Measurements from ENCODE around the gene ASB15. TPM values are rescaled to one million over a fixed set of nuclear protein-coding genes. Genes with fewer than 3 reads are reported as not detected.
A peak's percentile ranks its signal among the peaks of the same experiment; 100 is the strongest.
"Not testable (repeated sequence)": the region's sequence is repeated elsewhere in the genome, so short reads cannot be mapped to it uniquely, and the experiment has no call there.

The ASB15 gene
- total RNA-seq, 1 experiment from 2014 or later: not detected

- H3K4me2 ChIP-seq (ENCODE audit: low read length): no peak overlapping the region
- no peak overlapping the region for H2AFZ ChIP-seq (ENCODE audit: low read length)
- no TSS peak for BruUV-seq (replicated peaks)
- DNase-seq (no peak), ATAC-seq (no peak)
- ChIA-PET POLR2A (ENCODE audit: unreplicated experiment) (no interaction called here), CTCF (no interaction called here)
- intact Hi-C loops (cut with micrococcal nuclease): no loop called here
- H3K4me1 ChIP-seq (ENCODE audit: insufficient read depth, low read length): peaks cover 10% of the 10 kb centered on the region
- no peaks in the 10 kb centered on the region for H3K36me3 ChIP-seq (ENCODE audit: low read depth, low read length)
- H3K9me2 ChIP-seq (replicated peaks; ENCODE audit: low read length): no peaks in the 10 kb centered on the region
- H3K27me3 ChIP-seq (ENCODE audit: low read length): no peaks in the 10 kb centered on the region
- no peaks in the 10 kb centered on the region for H3K79me2 ChIP-seq (ENCODE audit: low read length)
- H3K9me3 ChIP-seq (ENCODE audit: low read length): no peaks in the 10 kb centered on the region
- TF ChIP-seq EZH2 (IDR thresholded peaks at IDR 0.05; ENCODE audit: low read length, unreplicated experiment) (no peak), CTCF (conservative IDR thresholded peaks at IDR 0.05; ENCODE audit: low read depth, low read length) (no peak), EZH2phosphoT487 (IDR thresholded peaks at IDR 0.05; ENCODE audit: borderline replicate concordance, low read length) (no peak)
- H3K9ac ChIP-seq (ENCODE audit: low read length): no peak overlapping the region
- no peaks in the 10 kb centered on the region for H4K20me1 ChIP-seq (ENCODE audit: low read length)
- no peaks in the 10 kb centered on the region for H3F3A ChIP-seq (ENCODE audit: low read length, unreplicated experiment)
- H3K27ac ChIP-seq (ENCODE audit: low read length): no peak overlapping the region
- no peak overlapping the region for H3K4me3 ChIP-seq (ENCODE audit: low read length)
Measured at GRCh38 chr7:123632808-123633207, 31.2 kb downstream of the ASB15 start.

- intact Hi-C loops (cut with micrococcal nuclease): no loop called here
- CTCF ChIA-PET: no interaction called here
- POLR2A ChIA-PET (ENCODE audit: unreplicated experiment): no interaction called here
- Histone ChIP-seq H3K4me3 (ENCODE audit: low read length) (peak overlapping the region; percentile 7; the same call in 1 of the 2 replicates), H3K4me2 (ENCODE audit: low read length) (peak overlapping the region; percentile 65), H3K9me2 (replicated peaks; ENCODE audit: low read length) (no peaks in the 10 kb centered on the region), H3K27me3 (ENCODE audit: low read length) (no peaks in the 10 kb centered on the region), H3K9ac (ENCODE audit: low read length) (no peak overlapping the region), H3K79me2 (ENCODE audit: low read length) (no peaks in the 10 kb centered on the region), H3K4me1 (ENCODE audit: insufficient read depth, low read length) (peaks cover 10% of the 10 kb centered on the region), H3K36me3 (ENCODE audit: low read depth, low read length) (no peaks in the 10 kb centered on the region), H4K20me1 (ENCODE audit: low read length) (no peaks in the 10 kb centered on the region), H2AFZ (ENCODE audit: low read length) (peak overlapping the region; percentile 25; the same call in 1 of the 2 replicates), H3K9me3 (ENCODE audit: low read length) (no peaks in the 10 kb centered on the region), H3K27ac (ENCODE audit: low read length) (no peak overlapping the region), H3F3A (ENCODE audit: low read length, unreplicated experiment) (no peaks in the 10 kb centered on the region)
- no TSS peak for BruUV-seq (replicated peaks)
- TF ChIP-seq CTCF (conservative IDR thresholded peaks at IDR 0.05; ENCODE audit: low read depth, low read length) (no peak), EZH2phosphoT487 (IDR thresholded peaks at IDR 0.05; ENCODE audit: borderline replicate concordance, low read length) (no peak), EZH2 (IDR thresholded peaks at IDR 0.05; ENCODE audit: low read length, unreplicated experiment) (no peak)
- peak; percentile 70 for ATAC-seq
- peak; percentile 80 for DNase-seq
Measured at GRCh38 chr7:123633553-123633952, 31.9 kb downstream of the ASB15 start.

GRCh38 chr7:123634011-123634573, 32.5 kb downstream of the ASB15 start:
- ATAC-seq; H3K27me3 ChIP-seq (ENCODE audit: low read length); H3K36me3 ChIP-seq (ENCODE audit: low read depth, low read length); CTCF ChIA-PET; H3K9me2 ChIP-seq (replicated peaks; ENCODE audit: low read length); H3F3A ChIP-seq (ENCODE audit: low read length, unreplicated experiment); H4K20me1 ChIP-seq (ENCODE audit: low read length); H3K9me3 ChIP-seq (ENCODE audit: low read length); H2AFZ ChIP-seq (ENCODE audit: low read length); H3K79me2 ChIP-seq (ENCODE audit: low read length); DNase-seq; BruUV-seq (replicated peaks); POLR2A ChIA-PET (ENCODE audit: unreplicated experiment); H3K27ac ChIP-seq (ENCODE audit: low read length); H3K9ac ChIP-seq (ENCODE audit: low read length); intact Hi-C loops (cut with micrococcal nuclease): not testable (repeated sequence)
- H3K4me3 ChIP-seq (ENCODE audit: low read length): peak overlapping the region; percentile 7; the same call in 1 of the 2 replicates
- H3K4me1 ChIP-seq (ENCODE audit: insufficient read depth, low read length): peaks cover 10% of the 10 kb centered on the region
- peak overlapping the region; percentile 65 for H3K4me2 ChIP-seq (ENCODE audit: low read length)

Measured in PC-3 (cell line).